ENCODE results near the gene S100Z. TPM values are rescaled to one million over a fixed set of nuclear protein-coding genes. Genes with fewer than 3 reads are reported as not detected.

S100Z gene
- total RNA-seq, 1 donor from 2014 or later: not detected

DNA sequence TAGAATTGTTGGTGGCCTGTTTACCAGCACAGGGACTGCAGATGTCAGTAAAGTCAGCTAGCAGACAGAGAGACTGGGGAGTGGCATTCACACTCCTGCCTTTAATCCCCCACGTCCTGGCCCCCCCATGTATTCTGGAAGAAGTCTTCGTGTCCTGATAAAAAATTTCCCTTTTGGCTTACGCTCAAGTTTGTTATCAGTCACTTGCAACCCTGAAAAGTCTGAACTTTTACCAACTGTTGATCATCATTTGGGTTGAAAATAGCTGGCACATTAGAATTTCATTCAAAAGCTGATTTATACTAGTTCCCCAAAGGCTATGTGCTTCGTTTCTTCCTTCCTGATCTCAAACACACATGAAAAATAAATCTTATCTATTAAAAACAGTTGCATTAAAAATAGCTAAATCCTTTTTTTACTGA is 97.3 kb downstream of the S100Z start:
- Mint-ChIP-seq H3K27me3 (ENCODE audit: unreplicated experiment) (no peaks in the 10 kb centered on the region), H3K4me3 (ENCODE audit: unreplicated experiment) (no peak overlapping the region), H3K36me3 (ENCODE audit: unreplicated experiment) (no peaks in the 10 kb centered on the region), H3K9me3 (ENCODE audit: unreplicated experiment) (no peaks in the 10 kb centered on the region), H3K4me1 (ENCODE audit: low read depth, unreplicated experiment) (peaks cover 16% of the 10 kb centered on the region), H3K27ac (ENCODE audit: unreplicated experiment) (no peak overlapping the region)
- TF ChIP-seq, protein P1, sequence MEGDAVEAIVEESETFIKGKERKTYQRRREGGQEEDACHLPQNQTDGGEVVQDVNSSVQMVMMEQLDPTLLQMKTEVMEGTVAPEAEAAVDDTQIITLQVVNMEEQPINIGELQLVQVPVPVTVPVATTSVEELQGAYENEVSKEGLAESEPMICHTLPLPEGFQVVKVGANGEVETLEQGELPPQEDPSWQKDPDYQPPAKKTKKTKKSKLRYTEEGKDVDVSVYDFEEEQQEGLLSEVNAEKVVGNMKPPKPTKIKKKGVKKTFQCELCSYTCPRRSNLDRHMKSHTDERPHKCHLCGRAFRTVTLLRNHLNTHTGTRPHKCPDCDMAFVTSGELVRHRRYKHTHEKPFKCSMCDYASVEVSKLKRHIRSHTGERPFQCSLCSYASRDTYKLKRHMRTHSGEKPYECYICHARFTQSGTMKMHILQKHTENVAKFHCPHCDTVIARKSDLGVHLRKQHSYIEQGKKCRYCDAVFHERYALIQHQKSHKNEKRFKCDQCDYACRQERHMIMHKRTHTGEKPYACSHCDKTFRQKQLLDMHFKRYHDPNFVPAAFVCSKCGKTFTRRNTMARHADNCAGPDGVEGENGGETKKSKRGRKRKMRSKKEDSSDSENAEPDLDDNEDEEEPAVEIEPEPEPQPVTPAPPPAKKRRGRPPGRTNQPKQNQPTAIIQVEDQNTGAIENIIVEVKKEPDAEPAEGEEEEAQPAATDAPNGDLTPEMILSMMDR (IDR thresholded peaks at IDR 0.05; ENCODE audit: partially characterized antibody, unreplicated experiment): no peak
- DNase-seq: no peak

DNA sequence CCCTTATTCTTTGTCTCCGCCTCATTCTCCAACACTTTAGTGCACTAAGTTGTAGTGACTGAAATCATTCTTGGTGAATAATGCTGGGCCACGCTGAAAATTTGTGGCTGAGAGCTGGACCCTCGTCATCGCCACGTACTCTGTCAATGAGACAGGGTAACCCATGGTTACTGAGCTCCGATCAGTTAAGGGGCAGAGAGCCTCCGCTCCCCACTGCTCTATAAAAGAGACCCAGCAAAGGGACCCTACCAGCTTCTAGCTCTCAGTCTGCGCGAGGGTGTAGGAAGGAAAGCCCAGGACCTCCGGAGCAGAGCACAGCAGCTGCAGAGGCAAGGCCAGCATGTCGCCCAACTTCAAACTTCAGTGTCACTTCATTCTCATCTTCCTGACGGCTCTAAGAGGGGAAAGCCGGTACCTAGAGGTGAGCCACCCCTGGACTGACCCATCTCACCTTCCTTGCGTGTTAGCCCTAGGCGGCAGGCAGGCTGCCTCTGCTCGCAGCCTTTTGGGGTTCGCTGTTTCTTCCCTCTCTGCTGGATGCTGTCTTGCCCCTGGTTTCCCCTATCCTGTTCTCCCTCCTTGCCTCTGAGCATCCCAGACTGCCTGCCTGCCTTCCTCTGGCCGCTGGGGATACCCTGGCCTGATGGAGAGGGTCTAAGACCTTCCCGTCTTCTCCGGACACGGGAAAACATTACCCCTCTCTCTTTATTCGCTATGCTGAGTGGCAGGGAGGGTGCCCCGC is 103.2 kb downstream of the S100Z start, which contains the start of gene CRHBP:
Gene CRHBP, plus strand, starts transcription at position 251 of the 742 bp plus-strand sequence. Its CDS starts 90 bp downstream, at position 341.
- peak; percentile 44 for DNase-seq
- Mint-ChIP-seq H3K4me1 (ENCODE audit: low read depth, unreplicated experiment) (no peaks in the 10 kb centered on the region), H3K27ac (ENCODE audit: unreplicated experiment) (no peak within 1 kb of the TSS), H3K27me3 (ENCODE audit: unreplicated experiment) (peaks cover 7% of the 10 kb centered on the region), H3K9me3 (ENCODE audit: unreplicated experiment) (peaks cover 1% of the 10 kb centered on the region), H3K4me3 (ENCODE audit: unreplicated experiment) (peak within 1 kb of the TSS; percentile 84), H3K36me3 (ENCODE audit: unreplicated experiment) (no peaks in the 10 kb centered on the region)
- TF ChIP-seq, protein P1 (IDR thresholded peaks at IDR 0.05; ENCODE audit: partially characterized antibody, unreplicated experiment): no peak

DNA sequence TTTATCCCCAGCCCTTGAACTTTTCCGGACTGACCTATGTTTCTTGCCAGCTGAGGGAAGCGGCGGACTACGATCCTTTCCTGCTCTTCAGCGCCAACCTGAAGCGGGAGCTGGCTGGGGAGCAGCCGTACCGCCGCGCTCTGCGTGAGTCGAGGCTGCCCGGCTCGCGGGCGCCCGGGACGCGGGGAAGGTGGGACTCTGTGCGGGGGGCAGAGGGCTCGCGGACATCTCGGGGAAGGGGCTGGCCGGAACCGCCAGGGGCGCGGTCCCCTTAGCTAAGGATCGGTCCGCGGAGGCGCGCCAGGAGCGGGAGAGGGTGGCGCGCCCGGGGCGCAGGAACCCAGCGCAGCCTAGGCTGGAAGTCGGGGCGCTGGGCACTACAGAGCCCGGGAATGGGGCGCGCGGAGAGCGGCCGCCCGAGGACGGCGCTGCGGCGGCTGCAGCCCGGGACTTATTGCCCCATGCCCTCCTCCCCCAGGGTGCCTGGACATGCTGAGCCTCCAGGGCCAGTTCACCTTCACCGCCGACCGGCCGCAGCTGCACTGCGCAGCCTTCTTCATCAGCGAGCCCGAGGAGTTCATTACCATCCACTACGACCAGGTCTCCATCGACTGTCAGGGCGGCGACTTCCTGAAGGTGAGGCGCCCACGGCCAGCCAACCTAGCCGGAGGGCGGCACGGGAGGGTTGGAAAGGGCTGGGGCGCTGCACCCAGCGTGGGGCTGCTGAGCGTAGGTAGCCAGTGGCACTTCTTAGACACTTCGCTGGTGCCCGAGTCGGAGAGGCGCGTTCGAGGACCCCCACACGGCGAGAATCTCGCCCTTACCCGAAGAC is 104.0 kb downstream of the S100Z start:
- H3K27ac Mint-ChIP-seq (ENCODE audit: unreplicated experiment): no peak overlapping the region
- H3K27me3 Mint-ChIP-seq (ENCODE audit: unreplicated experiment): peaks cover 7% of the 10 kb centered on the region
- H3K4me3 Mint-ChIP-seq (ENCODE audit: unreplicated experiment): peak overlapping the region; percentile 84
- H3K4me1 Mint-ChIP-seq (ENCODE audit: low read depth, unreplicated experiment): no peaks in the 10 kb centered on the region
- peak; percentile 63 for DNase-seq
- H3K36me3 Mint-ChIP-seq (ENCODE audit: unreplicated experiment): no peaks in the 10 kb centered on the region
- TF ChIP-seq, protein P1 (IDR thresholded peaks at IDR 0.05; ENCODE audit: partially characterized antibody, unreplicated experiment): no peak
- H3K9me3 Mint-ChIP-seq (ENCODE audit: unreplicated experiment): peaks cover 1% of the 10 kb centered on the region

DNA sequence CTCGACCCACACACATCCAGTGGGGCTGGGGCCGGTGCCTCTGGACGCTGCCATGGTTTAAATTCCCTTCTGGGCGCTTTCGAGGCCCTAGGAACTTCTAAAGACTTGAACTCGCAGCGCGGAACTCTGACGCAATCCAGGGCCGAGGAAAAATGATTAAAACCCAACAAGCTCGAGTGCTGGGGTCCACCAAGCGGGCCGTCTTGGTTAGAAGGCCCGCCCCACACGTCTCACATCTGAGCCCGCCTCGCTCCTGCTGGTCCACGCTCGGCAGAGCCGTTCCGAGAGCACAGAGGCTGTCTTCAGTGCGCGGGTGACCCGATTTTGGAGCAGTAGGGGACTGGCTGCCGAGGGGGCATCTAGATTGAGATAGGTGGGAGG is 104.6 kb downstream of the S100Z start:
- TF ChIP-seq, protein P1 (IDR thresholded peaks at IDR 0.05; ENCODE audit: partially characterized antibody, unreplicated experiment): no peak
- no peak for DNase-seq
- H3K27me3 Mint-ChIP-seq (ENCODE audit: unreplicated experiment): peaks cover 7% of the 10 kb centered on the region
- peak overlapping the region; percentile 79 for H3K4me3 Mint-ChIP-seq (ENCODE audit: unreplicated experiment)
- H3K27ac Mint-ChIP-seq (ENCODE audit: unreplicated experiment): no peak overlapping the region
- peaks cover 1% of the 10 kb centered on the region for H3K9me3 Mint-ChIP-seq (ENCODE audit: unreplicated experiment)
- H3K36me3 Mint-ChIP-seq (ENCODE audit: unreplicated experiment): no peaks in the 10 kb centered on the region
- H3K4me1 Mint-ChIP-seq (ENCODE audit: low read depth, unreplicated experiment): no peaks in the 10 kb centered on the region
